GM18502 (cell line): ENCODE results near the gene MRPL41.
"Not testable (repeated sequence)": the region's sequence is repeated elsewhere in the genome, so short reads cannot be mapped to it uniquely, and the experiment has no call there.

Source experiments
- ATAC-seq: cut with Tn5 transposase; IDR thresholded peaks from one replicate; pipeline ENCODE4 v1.9.1; 2021; ENCODE audit warnings: mild to moderate bottlenecking; ENCODE audit not compliant: unreplicated experiment, poor library complexity

The MRPL41 gene

DNA sequence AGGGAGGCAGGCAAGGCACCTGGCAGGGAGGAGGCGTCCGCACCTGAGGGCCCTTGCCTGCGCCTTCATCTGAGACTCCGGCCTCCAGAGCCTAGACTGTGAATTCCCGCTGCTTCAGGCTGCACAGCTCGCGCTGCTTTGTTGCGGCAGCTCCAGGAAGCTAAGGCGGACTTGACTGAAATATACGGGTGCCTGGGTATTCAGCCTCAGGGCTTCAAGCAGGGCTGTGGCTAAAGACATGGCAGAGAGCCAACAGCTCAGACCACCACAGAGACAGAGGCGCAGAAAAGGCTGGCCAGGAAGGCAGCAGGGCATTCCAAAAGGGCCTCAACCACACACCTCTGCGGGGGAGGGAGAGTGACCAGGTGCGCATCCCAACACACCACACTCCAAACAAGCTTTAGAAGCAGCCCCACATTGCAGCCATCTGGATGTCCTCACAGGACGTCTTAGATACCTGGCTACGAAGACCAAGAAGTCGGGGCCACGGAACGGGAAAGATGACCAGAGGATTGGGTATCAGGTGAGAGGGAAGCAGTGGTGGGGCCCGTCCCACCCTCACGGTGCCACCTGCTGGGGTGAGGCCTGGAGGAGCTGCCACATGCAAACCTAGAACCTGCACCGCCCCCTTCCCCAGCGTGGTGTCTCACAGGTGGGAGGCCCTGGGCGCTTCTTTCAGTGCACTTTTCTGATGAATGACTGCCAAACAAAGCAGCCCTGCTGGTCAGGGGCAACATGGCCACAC lies 28.7 kb downstream of the MRPL41 start:
- ATAC-seq: no peak

DNA sequence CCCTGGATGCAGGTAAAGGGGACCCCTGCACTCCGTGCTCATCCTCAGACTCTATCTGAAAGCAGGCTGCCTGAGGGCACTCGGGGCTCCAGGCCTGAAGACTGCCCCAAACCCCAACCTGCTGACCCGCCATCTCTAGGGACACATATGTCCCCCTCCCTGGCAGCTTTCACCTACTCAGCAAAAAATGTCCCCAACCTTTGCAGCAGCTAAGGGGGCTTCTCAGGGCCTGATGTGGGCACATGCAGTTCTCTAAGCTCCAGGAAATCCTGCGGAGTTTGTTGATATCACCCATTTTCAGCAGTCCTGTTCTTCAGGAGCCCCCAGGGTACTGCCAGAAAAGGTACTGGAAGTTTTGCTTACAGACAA lies 29.3 kb downstream of the MRPL41 start:
- ATAC-seq: no peak

DNA sequence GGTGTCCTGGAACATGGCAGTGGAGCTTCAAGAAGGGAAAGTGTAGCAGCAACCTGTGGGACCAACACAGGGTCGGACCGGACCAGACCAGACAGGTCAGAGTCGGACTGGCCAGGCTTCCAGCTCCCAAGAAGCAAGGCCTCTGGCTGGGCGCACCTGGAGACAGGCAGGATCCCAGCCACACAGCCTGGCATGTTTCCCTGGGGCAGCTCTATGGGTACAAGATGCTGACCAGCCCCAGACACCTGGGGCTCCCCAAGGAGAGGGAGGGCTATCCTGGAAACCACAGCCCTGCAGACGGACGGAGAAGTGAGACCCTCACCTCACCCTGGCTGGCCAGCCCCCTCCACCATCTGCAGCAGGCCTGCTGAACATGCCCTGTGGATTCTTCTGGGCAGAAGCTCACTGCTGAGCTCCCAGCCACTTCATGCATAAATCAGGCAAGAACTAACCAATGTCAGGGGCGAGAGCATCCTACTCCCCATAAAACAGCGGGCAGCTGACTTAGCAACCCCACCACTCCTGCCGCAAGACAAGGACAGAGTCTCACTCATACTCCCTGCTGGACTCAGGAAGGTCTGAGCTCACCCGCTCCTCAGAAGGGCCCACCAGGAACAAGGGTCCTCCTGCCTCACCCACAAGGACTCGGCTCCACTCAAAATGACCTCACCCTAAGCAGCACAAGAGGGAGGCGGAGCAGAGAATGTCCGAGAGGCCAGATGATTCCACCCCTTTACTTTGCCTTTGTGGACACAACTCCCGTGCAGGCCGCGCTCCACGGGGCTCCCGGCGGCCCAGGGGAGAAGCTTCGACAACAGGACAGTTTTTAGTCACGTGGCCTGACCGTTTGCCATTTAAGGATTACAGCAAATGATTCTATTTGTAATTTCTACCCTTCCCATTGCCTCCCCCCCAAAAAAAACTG lies 29.9 kb downstream of the MRPL41 start:
- ATAC-seq: no peak

DNA sequence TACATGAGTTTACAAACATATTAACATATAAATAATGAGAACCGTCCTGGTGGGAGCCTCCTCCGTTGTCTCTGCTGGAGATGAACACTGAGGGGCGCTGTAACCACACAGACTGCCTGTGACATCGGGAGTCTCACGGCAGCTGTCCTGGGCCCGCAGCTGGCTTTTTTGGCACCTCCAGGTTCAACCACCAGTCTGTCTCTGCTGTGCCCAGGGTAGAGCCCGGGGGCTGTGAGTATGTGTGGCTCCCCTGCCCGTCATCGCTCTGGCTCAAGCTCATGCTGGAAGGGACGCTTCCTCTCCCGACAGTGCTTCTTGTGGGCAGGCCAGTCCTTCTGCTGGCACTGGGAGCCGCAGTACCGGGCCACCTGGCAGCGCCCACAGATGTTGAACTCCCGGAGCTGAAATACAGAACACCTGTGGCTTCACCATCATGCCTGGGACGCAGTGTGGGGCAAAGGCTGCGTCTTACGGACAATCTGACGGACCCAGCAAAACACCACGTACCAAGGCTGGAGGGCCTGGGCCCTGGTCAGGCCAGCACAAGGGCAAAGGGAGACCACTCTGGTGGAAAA lies 30.7 kb downstream of the MRPL41 start:
- no peak for ATAC-seq

DNA sequence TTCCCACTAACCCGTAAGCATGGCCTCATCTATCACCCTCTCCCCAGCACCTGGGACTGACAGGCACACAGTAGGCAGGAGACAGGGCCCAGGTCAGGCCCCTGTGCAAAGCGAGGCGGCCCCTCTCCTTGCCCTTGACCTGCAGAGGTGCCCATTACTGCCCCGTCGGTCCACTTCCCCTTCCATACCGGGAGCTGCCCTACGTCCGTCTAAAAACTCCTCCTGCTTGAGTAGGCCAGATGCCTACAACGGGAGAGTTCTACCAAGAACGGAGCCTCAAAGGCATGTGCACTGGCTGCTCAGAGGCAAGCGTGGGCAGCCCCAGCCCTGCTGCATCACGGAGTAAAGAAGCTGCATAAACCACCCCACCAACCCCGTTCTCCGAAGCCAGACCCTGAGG lies 31.7 kb downstream of the MRPL41 start:
- ATAC-seq: no peak

DNA sequence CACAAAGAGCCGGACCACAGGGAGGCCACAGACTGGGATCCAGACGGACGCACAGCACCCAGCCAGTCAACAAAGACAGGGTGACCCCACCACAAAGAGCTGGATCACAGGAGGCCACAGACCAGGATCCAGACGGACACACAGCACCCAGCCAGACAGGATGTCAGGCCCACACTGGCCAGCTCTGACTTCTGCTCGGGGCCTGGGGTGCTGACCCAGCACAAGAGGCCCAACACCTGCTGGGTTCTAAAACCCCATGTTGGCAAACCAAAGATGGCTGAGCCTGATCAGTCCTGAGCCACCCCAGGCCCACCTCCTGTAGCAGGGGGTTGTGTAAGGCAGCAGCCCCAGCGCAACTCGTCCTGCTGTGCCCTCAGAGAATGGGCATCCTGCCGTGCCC lies 32.3 kb downstream of the MRPL41 start:
- no peak for ATAC-seq

DNA sequence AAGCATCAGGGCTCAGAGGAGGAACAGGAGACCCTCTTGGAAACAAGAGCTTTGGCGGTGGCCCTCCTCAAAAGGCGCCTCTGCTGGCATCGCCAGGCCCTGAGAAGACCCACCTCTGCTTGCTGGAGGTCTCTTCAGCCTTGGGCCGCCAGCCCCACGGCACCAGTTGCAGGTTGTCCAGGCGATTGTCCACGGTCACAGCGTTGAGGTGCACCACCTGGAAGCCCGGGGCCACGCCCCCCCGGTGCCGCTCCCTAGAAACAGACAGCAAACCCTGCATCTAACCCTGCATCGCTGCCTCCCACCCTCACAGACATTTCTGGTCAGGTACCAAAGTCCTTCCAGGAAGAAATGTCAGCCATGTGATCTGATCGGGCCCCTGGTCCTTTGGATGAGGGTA lies 35.2 kb downstream of the MRPL41 start:
- ATAC-seq: no peak

DNA sequence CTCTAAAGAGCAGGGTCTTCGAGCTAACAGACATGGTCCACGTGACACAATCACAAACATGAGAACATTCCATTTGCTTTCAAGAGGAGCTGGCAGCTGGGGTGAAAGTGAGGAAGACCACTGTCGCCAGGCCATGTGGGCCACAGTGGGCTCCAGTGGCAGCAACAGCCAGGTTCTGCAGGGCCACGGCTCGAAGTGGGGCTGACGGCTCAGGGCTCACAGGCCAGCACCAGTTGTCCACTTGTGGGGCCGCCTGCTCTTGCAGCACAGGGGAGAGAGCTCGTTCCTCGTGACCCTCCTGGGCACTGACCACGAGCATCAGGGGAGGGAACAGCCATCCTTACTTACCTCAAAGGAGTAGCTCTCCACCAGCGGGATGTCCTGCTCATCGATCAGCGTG lies 36.6 kb downstream of the MRPL41 start:
- no peak for ATAC-seq

DNA sequence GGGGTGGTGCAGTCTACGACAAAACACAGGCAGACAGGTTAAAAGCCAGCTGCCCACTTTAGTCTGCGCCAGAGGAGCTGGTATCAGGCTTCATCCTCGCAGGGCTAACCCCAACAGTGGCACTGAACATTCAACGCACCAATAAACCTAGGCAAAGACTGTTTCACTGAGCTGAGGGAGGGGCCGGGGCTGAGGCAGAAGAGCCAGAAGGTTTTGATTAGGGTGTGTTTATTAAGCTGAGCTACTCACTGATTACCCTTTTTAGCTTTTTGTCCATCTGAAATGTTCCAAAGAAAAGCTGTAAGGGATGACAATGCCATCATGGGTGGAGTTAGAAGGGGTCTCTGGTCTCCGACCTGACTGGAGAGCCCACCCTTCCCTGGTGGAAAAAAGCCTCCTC lies 37.2 kb downstream of the MRPL41 start:
- no peak for ATAC-seq

DNA sequence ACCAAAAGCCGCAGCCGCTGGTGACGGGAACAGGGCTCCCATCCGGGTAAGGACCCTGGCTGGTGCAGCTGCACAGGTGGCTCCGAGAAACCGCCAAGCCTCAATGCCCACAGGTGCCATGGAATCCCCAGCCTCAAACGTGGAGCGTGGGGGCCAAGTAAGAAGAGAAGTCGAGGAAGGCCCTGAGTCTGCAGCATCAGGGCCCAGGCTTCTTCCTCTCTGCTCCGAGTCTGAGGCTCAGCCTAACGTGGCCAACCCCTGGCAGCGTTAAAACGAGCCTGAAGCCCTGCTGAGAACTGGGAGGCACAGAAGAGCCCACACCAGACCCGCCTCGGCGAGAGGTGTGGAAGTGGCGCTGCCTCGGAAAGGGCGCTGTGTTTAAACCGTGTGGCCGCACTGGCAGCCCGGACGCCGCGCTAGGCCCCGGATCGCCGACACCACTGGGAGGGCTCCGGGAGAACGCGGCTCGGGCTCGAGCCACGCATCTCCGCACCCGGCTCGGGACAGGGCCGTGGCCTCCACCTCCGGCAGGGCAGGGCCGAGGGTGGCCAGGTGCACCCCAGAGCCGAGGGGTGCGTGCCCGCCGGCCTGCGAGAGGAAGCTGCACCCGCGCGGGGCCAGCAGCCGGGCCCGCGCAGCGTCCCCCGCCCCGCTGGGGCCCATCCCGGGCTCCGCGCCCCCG lies 37.9 kb downstream of the MRPL41 start:
- peak; percentile 25 for ATAC-seq

DNA sequence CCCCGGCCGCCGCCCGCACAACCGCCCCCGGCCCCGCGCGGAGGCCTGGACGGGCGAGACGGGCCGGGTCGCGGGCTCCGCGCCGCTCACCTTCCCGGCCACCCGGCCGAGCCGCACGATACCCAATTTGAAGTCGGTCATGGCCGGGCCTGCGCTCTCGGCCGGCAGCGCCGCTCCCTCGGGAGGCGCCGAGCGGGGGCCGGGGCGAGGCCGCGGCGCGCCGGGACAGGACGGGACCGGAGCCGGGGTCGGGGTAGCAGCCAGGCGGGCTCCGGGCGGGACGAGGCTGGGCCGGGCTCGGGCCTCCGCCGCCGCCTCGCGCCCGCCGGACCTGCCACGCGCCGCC lies 38.4 kb downstream of the MRPL41 start:
- peak; percentile 31 for ATAC-seq

DNA sequence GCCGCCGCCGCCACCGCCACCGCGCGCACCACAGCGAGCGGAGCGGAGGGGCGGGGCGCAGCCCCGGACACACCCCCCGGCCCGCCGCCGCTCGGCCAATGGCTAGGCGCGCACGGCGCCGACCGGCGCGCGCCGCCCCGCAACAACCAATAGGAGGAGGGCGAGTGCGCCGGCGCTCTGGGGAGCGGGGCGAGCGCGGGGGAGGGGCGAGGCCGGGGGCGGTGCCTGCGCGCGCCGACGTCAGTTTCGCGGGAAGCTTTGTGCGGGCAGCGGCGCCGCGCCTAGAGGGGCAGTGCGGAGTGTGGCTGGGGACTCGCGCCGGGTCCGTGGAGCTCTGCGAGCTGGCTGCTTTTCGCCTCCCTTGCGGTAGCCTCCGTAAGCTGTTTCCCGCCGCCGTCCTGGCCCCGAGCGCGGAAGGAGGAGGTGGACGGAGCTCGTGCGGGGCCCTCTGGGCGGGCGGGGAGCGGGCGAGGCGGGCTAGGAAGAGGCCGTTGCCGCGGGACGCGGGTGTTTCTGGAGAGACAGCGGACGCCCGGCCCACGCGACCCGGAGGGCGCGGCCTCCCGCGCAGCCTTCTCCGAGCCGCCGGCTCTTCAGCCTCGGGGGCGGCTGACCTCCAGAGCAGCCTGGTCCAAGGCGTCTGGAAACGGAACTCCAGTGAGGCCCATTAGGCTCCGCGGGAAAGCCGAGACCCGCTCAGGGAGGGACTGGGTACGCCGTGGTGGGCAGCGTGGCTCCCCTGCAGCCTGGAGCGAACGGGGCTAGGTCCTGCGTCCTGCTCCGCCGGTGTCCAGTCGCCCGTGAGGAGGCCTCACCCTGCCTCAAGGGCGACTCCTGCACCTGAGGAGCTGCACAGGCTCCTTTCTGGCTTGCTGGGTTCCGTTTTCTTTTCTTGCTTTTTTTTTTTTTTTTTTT lies 39.0 kb downstream of the MRPL41 start, which contains the start of gene ZMYND19:
Gene ZMYND19 (minus strand): TSS at position 44 of the 915 bp plus-strand sequence. CDS start 249 bp downstream, outside the sequence.
- peak; percentile 83 for ATAC-seq

DNA sequence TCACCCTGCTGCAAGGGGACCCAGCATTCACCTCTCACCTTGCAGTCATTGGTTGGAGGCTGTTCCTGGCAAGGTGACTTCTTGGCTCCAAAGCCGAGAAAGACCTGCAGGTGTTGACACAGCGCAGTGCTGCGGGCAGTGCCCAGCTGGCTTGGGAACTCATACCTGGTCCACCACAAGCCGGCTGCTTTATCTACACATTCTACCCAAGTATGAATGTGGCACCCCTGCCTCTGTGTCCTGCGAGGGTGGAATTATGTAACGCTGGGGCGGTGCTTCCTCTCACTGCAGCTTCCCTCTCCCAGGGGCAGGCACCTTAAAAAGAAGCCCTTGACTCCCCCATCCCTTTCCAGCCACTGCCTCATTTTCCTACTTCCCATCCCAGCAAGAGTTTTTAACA lies 41.1 kb downstream of the MRPL41 start:
- ATAC-seq: no peak

DNA sequence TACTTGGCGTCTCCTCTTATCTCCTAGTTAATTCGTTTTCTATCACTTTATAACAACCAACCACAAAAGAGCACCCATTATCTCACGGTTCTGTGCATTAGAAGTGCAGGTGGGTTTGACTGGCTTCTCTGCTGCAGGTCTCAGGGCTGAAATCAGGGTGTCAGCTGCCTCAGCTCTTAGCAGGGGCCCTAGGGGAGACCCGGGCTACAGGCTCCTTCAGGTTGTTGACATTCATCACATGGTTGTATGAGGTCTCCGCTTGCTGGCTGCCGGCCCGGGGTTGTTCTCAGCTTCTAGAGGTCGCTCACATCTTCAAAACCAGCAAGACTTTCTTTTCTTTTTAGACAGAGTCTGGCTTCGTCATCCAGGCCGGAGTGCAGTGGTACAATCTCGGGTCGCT lies 41.5 kb downstream of the MRPL41 start:
- ATAC-seq: no peak

DNA sequence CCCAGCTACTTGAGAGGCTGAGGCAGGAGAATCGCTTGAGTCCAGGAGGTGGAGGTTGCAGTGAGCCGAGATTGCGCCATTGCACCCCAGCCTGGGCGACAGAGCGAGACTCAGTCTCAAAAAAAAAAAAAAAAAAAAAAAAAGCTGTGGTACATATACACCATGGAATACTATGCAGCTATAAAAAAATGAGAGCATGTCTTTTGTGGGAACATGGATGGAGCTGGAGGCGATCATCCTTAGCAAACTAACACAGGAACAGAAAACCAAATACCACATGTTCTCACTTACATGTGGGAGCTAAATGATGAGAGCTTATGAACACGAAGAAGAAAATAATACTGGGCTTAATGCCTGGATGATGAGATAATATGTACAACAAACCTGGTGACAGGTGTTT lies 44.9 kb downstream of the MRPL41 start:
- not testable (repeated sequence) for ATAC-seq

DNA sequence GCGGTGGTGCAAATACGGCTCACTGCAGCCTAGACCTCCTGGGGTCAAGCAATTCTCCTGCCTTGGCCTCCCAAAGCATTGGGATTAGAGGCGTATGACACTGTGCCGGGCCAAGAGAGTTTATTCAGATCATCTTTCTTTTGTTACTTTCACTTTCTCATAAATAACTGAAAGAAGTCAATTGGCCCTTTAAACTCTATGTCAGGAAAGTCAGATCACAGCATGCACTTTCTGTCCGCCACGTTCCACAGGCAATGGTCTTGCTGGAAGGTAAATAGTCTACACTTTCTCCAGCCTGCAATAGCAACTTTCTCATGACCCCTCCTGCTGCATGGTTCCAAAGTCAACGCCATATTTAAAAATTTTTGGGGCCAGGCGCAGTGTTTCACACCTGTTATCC lies 47.3 kb downstream of the MRPL41 start:
- ATAC-seq: no peak
